HG02884 (cell line): ENCODE results near the gene GALNT11.
"Not testable (repeated sequence)": the region's sequence is repeated elsewhere in the genome, so short reads cannot be mapped to it uniquely, and the experiment has no call there.

Experiments
- ATAC-seq: cut with Tn5 transposase; IDR thresholded peaks from one replicate; pipeline ENCODE4 v1.9.1; 2021; ENCODE audit warnings: mild to moderate bottlenecking, moderate library complexity; ENCODE audit not compliant: unreplicated experiment

Gene GALNT11

DNA sequence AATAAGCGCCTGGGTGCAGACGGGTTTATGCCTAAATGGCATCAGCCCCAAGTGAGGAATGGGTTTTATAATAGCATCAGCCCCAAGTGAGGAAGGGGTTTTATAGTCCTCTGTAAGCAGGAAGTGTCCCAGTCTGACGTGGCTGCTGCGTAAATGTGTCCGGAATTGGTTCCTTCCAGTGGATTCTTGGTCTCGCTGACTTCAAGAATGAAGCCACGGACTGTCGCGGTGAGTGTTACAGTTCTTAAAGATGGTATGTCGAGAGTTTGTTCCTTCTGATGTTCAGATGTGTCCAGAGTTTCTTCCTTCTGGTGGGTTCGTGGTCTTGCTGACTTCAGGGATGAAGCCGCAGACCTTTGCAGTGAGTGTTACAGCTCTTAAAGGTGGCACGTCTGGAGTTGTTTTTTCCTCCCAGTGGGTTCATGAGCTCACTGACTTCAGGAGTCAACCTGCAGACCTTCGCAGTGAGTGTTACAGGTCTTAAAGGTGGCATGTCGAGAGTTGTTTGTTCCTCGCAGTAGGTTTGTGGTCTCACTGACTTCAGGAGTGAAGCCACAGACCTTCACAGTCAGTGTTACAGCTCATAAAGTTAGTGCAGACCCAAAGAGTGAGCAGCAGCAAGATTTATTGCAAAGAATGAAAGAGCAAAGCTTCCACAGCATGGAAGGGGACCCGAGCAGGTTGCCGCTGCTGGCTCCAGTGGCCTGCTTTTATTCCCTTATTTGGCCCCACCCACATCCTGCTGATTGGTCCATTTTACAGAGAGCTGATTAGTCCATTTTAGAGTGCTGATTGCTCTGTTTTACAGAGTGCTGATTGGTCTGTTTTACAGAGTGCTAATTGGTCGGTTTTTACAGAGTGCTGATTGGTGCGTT lies 2.3 kb downstream of the GALNT11 start:
- not testable (repeated sequence) for ATAC-seq

DNA sequence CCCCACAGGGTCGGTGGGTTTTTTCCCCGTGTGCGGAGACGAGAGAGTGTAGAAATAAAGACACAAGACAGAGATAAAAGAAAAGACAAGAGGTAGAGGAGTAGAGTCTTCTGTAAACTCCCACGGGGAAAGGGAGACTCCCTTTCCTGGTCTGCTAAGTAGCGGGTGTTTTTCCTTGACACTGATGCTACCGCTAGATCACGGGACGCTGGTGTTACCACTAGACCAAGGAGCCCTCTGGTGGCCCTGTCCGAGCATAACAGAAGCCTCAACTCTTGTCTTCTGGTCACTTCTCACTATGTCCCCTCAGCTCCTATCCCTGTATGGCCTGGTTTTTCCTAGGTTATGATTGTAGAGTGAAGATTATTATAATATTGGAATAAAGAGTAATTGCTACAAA lies 4.6 kb downstream of the GALNT11 start:
- ATAC-seq: not testable (repeated sequence)

DNA sequence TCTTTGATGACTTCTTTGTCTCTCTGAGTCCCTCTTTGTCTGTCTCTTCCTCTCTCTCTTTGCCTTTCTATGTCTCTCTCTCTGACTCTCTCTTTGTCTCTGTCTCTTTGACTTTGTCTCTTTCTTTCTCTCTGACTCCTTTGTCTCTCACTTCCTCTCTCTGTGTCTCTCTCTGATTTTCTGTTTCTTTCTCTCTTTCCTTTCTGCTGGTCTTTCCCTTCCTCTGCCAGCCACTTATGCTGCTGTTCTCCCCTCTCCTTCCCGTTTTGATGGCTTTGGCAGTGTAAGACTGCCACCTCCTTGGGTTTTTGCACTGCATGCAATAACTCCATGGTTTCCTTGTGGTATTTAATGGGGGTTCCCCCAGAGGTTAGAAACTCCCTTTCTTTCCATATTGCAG lies 5.2 kb downstream of the GALNT11 start:
- not testable (repeated sequence) for ATAC-seq

DNA sequence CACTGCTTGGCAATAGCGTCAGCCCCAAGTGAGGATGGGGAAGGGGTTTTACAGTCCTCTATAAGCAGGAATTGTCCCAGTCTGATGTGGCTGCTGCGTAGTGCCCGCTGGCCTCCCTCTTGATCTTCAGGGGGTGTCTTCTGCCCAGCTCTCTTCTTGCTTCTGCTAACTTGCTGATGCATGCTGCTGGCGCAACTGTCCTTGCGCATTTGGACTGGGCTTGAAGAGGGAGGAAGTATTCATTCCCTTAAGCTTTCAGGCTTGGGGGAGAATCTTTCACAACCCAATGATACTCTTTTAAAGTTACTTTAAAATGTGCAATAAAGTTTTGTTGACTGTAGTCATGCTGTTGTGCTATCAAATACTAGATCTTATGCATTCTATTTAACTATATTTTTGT lies 10.3 kb downstream of the GALNT11 start:
- ATAC-seq: no peak

DNA sequence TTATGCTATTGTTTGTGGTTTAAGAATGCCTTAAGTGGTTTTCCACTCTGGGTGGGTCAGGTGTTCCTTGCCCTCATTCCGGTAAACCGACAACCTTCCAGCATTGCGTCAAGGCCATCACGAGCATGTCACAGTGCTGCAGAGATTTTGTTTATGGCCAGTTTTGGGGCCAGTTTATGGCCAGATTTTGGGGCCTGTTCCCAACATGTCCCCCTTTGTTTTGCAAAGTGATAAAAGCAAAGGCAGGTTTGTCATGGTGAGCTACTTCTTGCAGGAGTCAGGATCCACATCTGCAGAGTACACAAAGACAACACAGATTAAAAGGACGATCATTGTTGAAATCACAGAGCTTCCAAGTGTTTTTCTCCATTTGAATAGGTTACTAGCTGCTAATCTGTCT lies 12.9 kb downstream of the GALNT11 start:
- ATAC-seq: not testable (repeated sequence)

DNA sequence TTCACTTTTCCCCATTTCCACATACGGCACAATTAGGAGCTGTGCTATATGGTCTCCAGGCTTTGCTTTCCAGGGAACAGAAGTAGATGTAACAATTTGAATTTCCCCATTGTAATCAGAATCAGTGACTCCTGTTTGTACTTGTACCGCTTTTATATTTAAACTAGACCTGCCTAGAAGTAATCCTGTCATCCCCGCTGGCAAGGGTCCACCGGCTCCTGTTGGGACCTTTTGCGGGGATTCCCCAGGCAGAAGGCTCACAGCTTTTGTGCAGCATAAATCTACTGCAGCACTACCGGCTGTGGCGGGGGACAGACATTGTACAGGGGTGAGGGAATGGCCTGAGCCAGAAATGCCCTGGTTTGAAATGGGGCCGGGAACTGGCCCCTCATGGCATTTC lies 17.6 kb downstream of the GALNT11 start:
- ATAC-seq: not testable (repeated sequence)

DNA sequence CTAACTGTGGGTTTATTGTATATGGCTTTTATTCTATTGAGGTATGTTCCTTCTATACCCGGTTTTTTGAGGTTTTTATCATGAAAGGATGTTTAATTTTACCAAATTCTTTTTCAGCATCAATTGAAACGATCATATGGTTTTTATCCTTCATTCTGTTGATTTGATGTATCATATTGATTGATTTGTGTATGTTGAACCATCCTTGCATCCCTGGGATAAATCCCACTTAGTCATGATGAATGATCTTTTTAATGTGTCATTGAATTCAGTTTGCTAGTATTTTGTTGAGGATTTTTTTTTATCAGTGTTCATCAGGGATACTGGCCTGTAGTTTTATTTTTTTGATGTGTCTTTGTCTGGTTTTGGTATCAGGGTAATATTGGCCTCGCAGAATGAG lies 19.4 kb downstream of the GALNT11 start:
- ATAC-seq: not testable (repeated sequence)

DNA sequence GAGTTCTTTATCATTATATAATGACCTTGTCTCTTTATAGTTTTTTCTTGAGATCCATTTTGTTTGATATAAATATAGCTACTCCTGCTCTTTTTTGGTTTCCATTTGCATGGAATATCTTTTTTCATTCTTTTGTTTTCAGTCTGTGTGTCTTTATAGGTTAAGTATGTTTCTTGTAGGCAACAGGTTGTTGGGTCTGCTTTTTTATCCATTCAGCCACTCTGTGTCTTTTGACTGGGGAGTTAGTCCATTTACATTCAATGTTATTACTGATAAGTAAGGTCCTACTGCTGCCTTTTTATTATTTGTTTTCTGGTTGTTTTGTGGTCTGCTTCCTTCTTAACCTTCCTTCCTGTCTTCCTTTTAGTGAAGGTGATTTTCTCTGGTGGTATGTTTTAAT lies 21.1 kb downstream of the GALNT11 start:
- no peak for ATAC-seq

DNA sequence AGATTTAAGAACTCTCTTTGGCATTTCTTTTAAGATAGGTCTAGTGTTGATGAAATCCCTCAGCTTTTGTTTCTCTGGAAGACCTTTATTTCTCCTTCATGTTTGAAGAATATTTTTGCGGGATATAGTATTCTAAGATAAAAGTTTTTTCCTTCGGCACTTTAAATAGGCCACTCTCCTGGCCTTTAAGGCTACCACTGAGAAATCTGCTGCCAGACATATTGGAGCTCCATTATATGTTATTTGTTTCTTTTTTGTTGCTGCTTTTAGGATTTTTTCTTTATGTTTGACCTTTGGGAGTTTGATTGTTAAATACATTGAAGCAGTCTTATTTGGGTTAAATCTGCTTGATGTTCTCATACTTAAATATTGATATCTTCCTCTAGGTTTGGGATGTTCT lies 22.6 kb downstream of the GALNT11 start:
- no peak for ATAC-seq

DNA sequence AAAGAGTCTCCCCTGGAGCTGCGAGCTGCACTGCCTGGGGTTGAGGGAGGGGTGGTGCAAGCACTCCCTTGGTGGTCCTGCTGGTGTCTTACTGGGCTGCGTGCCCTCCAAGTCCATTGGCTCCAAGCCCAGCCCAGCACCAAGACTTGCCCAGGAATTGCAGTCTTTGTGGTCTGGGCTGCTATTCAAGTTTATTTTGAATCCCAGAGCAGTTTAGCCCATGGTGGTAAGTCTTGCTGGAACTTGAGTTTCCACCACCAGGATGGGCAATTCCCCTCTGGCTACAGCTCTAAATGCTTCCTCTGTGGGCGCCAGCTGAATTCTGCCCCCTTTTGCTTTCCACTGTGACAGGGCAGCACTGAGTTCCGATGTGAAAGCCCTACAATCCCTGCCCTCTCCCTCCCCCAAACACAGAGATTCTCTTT lies 25.1 kb downstream of the GALNT11 start:
- ATAC-seq: no peak

DNA sequence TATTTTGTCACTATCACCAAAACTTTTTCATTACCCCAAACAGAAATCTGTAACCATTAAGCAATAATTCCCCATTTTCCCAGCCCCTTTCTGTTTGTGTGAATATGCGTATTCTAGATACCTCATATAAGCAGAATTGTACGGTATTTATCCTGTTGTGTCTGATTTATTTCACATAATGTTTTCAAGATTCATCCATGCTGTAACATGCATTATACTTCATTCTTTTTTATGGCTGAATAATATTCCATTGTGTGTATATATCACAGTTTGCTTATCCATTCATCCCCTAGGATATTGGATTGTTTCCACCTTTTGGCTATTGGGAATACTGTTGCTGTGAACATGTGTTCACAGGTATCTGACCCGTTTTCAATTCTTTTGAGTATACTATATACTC lies 26.5 kb downstream of the GALNT11 start:
- ATAC-seq: no peak

DNA sequence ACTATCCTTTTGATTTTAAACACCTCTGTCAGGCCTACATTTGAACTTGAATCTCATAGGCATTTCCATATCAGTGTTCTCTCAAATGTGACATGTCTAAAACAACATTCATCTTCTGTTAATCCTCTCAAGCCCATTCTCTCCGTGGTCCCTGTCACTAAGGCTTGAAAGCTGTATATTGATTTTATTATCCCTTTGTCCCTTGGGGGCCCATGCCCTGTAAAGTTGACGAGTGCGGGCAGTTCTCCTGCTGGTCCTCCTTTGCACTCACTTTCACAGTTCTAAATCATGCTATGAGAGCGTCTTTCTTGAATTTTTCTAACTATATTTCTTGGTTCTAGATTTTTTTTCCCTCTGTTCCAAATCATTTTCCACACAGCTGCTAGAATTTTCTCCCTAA lies 27.3 kb downstream of the GALNT11 start:
- no peak for ATAC-seq

DNA sequence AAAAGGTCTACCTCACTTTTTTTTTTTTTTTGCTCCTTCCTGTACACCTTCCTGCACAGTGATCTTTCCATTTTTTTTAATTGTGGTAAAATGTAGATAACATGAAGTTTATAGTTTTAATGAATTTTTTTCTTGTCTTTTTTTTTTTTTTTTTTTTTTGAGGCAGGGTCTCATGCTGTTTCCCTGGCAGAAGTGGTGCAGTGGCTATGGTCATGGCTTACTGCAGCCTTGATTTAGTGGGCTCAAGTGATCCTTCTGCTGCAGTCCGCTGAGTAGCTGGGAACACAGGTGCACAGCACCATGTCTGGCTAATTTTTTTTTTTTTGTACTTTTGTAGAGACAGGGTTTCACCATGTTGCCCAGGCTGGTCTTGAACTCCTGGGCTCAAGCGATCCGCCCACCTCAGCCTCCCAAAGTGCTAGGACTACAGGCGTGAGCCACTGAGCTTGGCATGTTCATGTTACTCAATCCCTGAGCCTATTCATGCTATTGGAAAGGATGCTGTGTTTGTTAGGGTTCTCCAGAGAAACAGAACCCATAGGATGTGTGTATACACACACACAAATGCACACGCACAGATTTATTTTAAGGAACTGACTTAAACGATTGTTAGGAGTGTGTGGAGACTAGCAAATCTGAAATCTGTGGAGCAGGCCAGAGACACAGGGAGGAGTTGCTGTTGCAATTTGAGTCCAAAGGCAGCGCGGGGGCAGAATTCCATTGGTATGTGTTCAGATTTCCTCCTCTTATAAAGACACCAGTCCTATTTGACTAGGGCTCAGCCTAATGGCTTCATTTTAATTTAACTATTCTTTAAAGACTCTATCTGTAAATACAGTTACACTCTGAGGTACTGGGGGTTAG lies 29.1 kb downstream of the GALNT11 start:
- ATAC-seq: no peak

DNA sequence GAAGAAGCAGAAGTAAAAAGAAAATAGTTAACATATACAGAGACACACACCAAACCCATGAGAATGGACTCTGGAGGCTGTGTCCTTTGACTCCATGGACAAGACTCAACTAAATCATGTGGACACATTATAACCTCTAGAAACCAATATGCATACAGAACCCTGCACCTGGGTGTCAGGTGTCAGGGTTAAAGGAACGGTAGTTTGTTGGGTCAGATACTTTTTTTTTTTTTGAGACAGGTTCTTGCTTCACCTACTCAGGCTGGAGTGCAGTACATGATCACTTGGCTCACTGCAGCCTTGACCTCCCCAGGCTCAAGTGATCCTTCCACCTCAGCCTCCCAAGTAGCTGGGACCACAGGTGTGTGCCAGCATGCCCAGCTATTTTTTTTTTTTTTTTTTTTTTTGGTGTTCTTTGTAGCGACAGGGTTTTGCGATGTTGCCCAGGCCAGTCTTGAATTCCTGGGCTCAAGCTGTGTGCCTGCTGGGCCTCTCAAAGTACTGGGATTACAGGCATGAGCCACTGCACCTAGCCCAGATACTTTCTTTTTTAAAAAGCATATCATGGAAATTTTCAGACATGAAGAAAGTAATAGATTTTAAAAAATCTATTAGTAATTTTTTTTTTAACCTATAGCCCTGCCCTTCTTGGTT lies 31.3 kb downstream of the GALNT11 start:
- no peak for ATAC-seq

DNA sequence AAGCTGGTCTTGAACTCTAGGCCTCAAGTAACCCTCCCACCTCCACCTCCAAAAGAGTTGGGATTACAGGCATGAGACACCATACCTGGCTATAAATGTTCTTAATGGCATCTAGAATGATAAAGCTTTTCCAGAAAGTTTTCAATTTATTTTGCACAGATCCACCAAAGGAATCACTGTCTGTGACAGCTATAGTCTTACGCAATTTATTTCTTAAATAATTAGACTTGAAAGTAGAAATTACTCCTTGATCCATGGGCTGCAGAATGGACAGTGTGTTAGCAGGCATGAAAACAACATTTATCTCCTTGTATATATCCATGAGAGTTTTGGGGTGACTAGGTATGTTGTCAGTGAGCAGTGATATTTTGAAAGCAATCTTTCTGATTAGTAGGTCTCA lies 33.8 kb downstream of the GALNT11 start:
- ATAC-seq: no peak

DNA sequence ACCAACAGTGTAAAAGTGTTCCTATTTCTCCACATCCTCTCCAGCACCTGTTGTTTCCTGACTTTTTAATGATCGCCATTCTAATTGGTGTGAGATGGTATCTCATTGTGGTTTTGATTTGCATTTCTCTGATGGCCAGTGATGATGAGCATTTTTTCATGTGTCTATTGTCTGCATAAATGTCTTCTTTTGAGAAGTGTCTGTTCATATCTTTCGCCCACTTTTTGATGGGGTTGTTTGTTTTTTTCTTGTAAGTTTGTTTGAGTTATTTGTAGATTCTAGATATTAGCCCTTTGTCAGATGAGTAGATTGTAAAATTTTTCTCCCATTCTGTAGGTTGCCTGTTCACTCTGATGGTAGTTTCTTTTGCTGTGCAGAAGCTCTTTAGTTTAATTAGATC lies 35.6 kb downstream of the GALNT11 start:
- ATAC-seq: not testable (repeated sequence)

DNA sequence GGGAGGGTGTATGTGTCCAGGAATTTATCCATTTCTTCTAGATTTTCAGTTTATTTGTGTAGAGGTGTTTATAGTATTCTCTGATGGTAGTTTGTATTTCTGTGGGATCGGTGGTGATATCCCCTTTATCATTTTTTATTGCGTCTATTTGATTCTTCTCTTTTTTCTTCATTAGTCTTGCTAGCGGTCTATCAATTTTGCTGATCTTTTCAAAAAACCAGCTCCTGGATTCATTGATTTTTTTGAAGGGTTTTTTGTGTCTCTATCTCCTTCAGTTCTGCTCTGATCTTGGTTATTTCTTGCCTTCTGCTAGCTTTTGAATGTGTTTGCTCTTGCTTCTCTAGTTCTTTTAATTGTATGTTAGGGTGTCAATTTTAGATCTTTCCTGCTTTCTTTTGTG lies 37.7 kb downstream of the GALNT11 start:
- ATAC-seq: not testable (repeated sequence)

DNA sequence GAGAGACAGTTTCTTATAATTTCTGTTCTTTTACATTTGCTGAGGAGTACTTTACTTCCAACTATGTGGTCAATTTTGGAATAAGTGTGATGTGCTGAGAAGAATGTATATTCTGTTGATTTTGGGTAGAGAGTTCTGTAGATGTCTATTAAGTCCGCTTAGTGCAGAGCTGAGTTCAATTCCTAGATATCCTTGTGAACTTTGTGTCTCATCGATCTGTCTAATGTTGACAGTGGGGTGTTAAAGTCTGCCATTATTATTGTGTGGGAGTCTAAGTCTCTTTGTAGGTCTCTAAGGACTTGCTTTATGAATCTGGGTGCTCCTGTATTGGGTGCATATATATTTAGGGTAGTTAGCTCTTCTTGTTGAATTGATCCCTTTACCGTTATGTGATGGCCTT lies 38.3 kb downstream of the GALNT11 start:
- ATAC-seq: not testable (repeated sequence)

DNA sequence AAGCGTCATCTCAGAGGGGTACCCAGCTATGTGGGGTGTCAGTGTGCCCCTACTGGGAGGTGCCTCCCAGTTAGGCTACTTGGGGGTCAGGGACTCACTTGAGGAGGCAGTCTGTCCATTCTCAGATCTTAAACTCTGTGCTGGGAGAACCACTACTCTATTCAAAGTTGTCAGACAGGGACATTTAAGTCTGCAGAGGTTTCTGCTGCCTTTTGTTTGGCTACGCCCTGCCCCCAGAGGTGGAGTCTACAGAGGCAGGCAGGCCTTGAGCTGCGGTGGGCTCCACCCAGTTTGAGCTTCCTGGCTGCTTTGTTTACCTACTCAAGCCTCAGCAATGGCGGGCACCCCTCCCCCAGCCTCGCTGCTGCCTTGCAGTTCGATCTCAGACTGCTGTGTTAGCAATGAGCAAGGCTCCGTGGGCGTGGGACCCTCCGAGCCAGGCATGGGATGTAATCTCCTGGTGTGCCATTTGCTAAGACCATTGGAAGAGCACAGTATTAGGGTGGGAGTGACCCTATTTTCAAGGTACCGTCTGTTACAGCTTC lies 40.4 kb downstream of the GALNT11 start:
- not testable (repeated sequence) for ATAC-seq

DNA sequence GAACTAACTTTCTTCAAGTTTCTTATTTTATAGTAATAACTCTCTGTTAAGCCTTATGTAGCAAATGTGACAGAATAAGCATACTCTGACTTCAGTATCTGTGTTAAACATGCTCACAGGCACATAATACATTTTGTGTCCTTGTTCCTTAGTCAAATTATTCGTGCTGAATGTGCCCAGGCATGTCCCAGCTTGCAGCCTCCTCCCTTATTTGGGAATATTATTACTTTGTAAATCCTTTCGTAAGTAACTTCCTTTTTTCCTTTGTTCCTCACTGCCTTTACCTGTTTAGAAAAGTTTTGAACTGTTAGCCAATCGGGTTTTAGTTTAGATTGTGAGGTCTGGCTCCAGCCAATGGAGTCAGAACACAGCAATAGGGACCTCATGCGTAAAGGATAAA lies 46.9 kb downstream of the GALNT11 start:
- no peak for ATAC-seq

DNA sequence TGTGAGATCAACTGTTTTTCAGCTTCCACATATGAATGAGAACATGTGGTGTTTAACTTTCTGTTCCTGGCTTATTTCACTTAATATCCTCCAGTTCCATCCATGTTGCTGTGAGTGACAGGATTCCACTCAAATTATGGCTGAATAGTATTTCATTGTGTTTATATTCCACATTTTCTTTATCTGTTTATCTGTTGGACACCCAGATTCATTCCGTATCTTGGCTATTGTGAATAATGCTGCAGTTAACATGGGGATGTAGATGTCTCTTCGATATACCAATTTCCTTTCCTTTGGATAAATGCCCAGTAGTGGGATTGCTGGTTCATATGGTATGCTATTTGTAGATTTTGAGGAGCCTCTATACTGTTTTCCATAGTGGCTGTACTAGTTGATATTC lies 47.9 kb downstream of the GALNT11 start:
- no peak for ATAC-seq
